HG03442 (cell line): Measurements from ENCODE around the gene KLHL8.
A peak's percentile ranks its signal among the peaks of the same experiment; 100 is the strongest.

ENCODE experiments used
- ATAC-seq: cut with Tn5 transposase; IDR thresholded peaks from one replicate; pipeline ENCODE4 v1.9.1; 2021; ENCODE audit warnings: mild to moderate bottlenecking, moderate library complexity; ENCODE audit not compliant: unreplicated experiment

KLHL8 gene

GRCh38 chr4:87220094-87220822 lies at the start of gene KLHL8:
Gene KLHL8 (minus strand): TSS chr4:87220618. CDS start chr4:87195539, 25,079 bp downstream.
- peak; percentile 86 for ATAC-seq

GRCh38 chr4:87270144-87270543 lies 49.7 kb upstream of the KLHL8 start:
- no peak for ATAC-seq

- no peak for ATAC-seq
These were observed 48.0 kb upstream of the KLHL8 start for GRCh38 chr4:87268411-87268810.

GRCh38 chr4:87266986-87267385 lies 46.6 kb upstream of the KLHL8 start:
- no peak for ATAC-seq

DNA sequence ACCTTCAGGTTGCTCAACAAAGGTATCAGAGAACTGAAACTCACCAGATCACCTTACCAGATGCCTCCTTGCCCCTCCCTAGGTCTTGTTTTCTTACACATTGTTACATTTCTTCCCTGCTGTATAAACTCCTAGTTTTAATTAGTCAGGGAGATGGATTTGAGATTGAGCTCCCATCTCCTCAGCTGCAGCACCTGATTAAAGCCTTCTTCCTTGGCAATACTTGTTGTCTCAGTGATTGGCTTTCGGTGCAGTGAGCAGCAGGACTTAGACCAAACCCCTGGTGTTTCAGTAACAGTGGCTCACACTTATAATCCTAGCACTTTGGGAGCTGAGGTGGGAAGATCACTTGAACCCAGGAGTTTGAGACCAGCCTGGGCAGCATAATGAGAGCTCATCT lies 42.5 kb upstream of the KLHL8 start:
- ATAC-seq, result no peak

DNA sequence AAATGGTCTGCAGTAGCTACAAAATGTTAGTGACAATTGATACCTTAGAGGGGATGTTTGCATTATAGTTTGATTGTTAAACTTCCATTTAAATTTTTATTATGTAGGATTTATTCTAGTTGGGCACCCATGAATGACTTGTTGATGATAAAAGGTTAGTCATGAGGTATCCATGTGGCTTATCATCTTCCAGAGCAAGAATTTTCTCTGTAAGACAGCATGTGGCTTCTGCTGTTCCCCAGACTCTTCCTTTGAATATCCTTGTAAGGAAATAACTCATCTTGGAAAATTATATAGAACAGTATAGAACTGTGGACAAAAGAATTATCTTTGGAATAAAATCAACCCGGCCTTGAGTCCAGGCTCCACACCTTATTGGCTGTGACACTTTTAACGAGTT lies 40.1 kb upstream of the KLHL8 start:
- ATAC-seq, result no peak

DNA sequence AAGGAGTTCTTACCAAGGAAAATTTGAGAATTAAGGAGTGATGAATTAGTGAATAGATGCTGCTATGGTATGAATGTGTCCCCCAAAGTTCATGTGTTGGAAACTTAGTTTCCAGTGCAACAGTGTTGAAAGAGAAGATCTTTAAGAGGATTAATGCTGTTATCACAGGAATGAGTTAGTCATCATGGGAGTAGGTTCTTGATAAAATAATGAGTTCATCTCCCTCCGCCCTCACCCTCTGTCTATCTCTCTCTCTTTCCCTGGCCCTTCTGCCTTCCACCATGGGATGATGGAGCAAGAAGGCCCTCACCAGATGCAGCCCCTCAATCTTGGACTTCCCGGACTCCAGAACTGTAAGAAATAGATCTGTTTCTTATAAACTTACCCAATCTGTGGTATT lies 38.3 kb upstream of the KLHL8 start:
- ATAC-seq, result no peak

DNA sequence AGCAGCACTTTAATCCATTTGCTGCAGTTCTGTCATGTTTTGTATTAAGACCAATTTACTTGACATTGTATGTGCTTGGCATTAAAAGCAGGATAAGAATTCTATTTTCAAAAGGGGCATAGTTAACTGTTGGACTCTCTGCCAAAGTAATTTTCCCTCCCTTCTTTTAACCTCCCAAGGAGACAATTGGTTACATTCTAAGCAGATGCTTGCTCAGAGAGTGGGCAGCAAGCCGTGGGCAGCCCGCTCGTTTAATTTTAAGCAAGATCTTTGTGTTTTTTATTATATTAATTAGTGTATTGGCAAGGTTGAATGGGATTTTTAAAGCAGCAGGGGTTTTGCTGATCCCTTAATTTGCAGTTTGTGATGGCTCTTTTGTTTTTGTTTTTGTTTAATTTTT lies 37.1 kb upstream of the KLHL8 start:
- no peak for ATAC-seq

GRCh38 chr4:87255755-87256154 lies 35.3 kb upstream of the KLHL8 start:
- ATAC-seq, result no peak

- no peak for ATAC-seq
These were observed 30.7 kb upstream of the KLHL8 start for GRCh38 chr4:87251106-87251505.

- no peak for ATAC-seq
These were observed 29.9 kb upstream of the KLHL8 start for GRCh38 chr4:87250294-87250693.

DNA sequence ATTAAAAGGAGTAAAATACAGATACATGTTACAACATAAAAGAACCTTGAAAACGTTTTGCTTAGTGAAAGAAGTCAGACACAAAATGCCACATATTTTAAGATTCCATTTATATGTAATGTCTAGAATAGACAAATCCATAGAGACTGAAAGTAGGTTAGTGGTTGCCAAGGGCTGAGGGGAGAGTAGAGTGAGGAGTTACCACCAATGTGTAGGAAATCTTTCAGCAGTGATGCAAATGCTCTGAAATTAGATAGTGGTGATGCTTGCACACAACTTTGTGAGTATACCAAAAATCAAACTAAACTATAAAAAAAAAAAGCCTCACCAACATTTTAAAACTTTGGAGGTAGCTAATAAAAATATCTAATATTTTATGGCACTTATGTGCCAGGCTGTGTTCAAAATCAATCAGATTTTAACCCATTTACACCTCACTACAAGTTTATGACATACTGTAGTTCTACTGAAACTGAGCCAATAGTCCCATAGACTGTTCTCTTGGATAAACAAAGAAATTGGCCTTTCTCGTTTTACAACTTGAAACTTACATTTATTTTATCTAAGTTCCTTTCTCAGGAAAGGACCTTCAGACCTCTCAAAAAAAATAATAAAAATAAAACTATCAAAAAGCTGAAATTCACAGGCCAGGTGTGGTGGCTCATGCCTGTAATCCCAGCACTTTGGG lies 29.1 kb upstream of the KLHL8 start:
- ATAC-seq, result no peak

- ATAC-seq, result no peak
These were observed 23.1 kb upstream of the KLHL8 start for GRCh38 chr4:87243426-87244053.

- ATAC-seq, result no peak
These were observed 20.9 kb upstream of the KLHL8 start for GRCh38 chr4:87241336-87241735.

- ATAC-seq, result no peak
These were observed 19.9 kb upstream of the KLHL8 start for GRCh38 chr4:87240341-87240740.

GRCh38 chr4:87239821-87240220 lies 19.4 kb upstream of the KLHL8 start:
- no peak for ATAC-seq

DNA sequence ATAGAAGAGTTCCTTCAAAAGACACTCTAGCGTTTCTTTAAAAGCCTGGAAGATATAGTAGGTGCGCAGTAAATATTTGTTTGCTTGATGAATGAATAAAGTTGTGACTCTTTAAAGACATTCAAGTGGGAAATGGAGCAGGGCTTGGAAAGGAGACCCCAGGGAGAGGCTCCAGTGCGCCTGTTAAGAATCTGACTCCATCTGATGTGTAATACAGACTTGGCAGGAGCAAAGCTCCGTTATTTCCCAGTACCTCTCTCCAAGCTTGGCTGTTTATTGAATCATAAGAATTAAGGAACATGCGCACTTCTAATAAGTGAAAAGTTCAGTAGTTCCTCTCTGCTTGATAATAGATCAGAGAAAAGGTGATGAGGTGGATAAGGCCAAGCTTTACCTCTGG lies 18.8 kb upstream of the KLHL8 start:
- no peak for ATAC-seq

GRCh38 chr4:87236861-87237260 lies 16.4 kb upstream of the KLHL8 start:
- no peak for ATAC-seq

GRCh38 chr4:87235020-87235671 lies 14.7 kb upstream of the KLHL8 start:
- no peak for ATAC-seq

GRCh38 chr4:87232216-87232615 lies 11.8 kb upstream of the KLHL8 start:
- no peak for ATAC-seq

- no peak for ATAC-seq
These were observed 10.4 kb upstream of the KLHL8 start for GRCh38 chr4:87230806-87231205.

GRCh38 chr4:87229979-87230378 lies 9.6 kb upstream of the KLHL8 start:
- ATAC-seq, result no peak
